Tibial nerve (tissue), 3 donors: Measurements from ENCODE around the gene TMEM260.

Source experiments
- POLR2A ChIP-seq, 2 donors: fragments of 450-650 bp; IDR thresholded peaks; one replicate each; pipeline ENCODE4 v1.6.1; 2017; ENCODE audit warnings: antibody characterized with exemption in 2 of 2, mild to moderate bottlenecking in 2 of 2, moderate library complexity in 2 of 2
- TF ChIP-seq, protein P1 (sequence below), 5 experiments: fragments of 200-600 bp in 3 of 5; fragments of 450-650 bp in 2 of 5; sonication (generic) in 3 of 5; IDR thresholded peaks; one replicate each; pipeline ENCODE4 v1.5.1; 2016 to 2019; ENCODE audit warnings: antibody characterized with exemption in 5 of 5, mild to moderate bottlenecking in 3 of 5, moderate library complexity in 2 of 5

DNA sequence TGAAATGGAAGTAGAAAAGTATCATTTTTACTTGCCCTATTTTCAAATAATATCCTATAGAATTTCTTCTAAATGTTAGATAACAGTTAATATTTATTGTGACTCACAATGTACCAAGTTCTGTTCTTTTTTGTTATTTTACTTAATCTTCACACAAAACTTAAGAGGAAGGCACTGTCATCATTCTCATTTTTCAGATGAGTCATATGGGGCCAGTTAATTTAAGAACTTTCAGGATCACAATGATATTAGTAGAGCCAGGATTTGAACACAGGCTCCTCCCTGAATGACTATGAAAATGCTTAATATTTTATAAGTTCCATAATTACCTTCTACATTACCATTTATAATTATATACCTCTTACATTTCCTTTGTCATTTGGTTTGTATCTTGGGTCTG is 10.4 kb upstream of the TMEM260 start:
- TF ChIP-seq, protein P1, sequence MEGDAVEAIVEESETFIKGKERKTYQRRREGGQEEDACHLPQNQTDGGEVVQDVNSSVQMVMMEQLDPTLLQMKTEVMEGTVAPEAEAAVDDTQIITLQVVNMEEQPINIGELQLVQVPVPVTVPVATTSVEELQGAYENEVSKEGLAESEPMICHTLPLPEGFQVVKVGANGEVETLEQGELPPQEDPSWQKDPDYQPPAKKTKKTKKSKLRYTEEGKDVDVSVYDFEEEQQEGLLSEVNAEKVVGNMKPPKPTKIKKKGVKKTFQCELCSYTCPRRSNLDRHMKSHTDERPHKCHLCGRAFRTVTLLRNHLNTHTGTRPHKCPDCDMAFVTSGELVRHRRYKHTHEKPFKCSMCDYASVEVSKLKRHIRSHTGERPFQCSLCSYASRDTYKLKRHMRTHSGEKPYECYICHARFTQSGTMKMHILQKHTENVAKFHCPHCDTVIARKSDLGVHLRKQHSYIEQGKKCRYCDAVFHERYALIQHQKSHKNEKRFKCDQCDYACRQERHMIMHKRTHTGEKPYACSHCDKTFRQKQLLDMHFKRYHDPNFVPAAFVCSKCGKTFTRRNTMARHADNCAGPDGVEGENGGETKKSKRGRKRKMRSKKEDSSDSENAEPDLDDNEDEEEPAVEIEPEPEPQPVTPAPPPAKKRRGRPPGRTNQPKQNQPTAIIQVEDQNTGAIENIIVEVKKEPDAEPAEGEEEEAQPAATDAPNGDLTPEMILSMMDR (IDR thresholded peaks at IDR 0.05) = no peak
- TF ChIP-seq POLR2A (IDR thresholded peaks at IDR 0.05) = no peak
